B cell (primary cell): ENCODE measurements around the gene AKT3. TPM values are rescaled to one million over a fixed set of nuclear protein-coding genes. Genes with fewer than 3 reads are reported as not detected.

Source experiments
- ATAC-seq: fragments of 200-7000 bp; cut with Tn5 transposase; one replicate; pipeline ENCODE4 v1.10.0; 2021; ENCODE audit warnings: low read depth, mild to moderate bottlenecking, moderate number of reproducible peaks, moderate library complexity
- CTCF ChIA-PET: fragments of 350-600 bp; sonication (Branson Sonifier 250); formaldehyde crosslinking; loops from one replicate; lab custom pipeline; 2021; ENCODE audit warnings: antibody characterized with exemption, inconsistent platforms; lab: Charles Lee
- POLR2A ChIA-PET: fragments of 350-600 bp; sonication (Branson Sonifier 250); formaldehyde crosslinking; loops from one replicate; lab custom pipeline; 2021; ENCODE audit warnings: antibody characterized with exemption; lab: Charles Lee
- DNase-seq: peaks from one replicate; pipeline ENCODE4 v3.0.0; 2013
- H2AFZ ChIP-seq: 2 replicates; pipeline ENCODE4 v1.6.1; 2012; ENCODE audit warnings: mild to moderate bottlenecking, low read depth, low read length; ENCODE audit not compliant: insufficient read depth, poor library complexity, severe bottlenecking
- H3K27ac ChIP-seq, 2 donors: 1 replicate in 1 of 2; 2 replicates in 1 of 2; pipeline ENCODE4 v1.5.1; 2012 to 2013; ENCODE audit warnings: low read length in 2 of 2, mild to moderate bottlenecking in 2 of 2, moderate library complexity in 1 of 2
- H3K27me3 ChIP-seq, 4 experiments: fragments of 200-600 bp in 1 of 4; sonication (generic) in 1 of 4; replicated peaks in 1 of 4; 1 replicate in 2 of 4; 2 replicates in 2 of 4; pipeline versions ENCODE4 v1.6.1 to v1.7.0; 2013 to 2016; ENCODE audit warnings: low read length in 3 of 4, mild to moderate bottlenecking in 2 of 4, mixed read lengths in 1 of 4, moderate library complexity in 1 of 4; ENCODE audit not compliant: insufficient read depth in 4 of 4, control insufficient read depth in 3 of 4; ENCODE audit errors: control extremely low read depth in 1 of 4
- H3K36me3 ChIP-seq, 2 experiments: replicated peaks in 1 of 2; 1 replicate in 1 of 2; 2 replicates in 1 of 2; pipeline versions ENCODE4 v1.6.1 to v1.7.1; 2013; ENCODE audit warnings: low read length in 1 of 2; ENCODE audit not compliant: insufficient read depth in 2 of 2, control insufficient read depth in 1 of 2; ENCODE audit errors: control extremely low read depth in 1 of 2, extremely low read depth in 1 of 2
- H3K4me1 ChIP-seq, 2 donors: fragments of 200-600 bp in 1 of 2; sonication (generic) in 1 of 2; 1 replicate in 1 of 2; 2 replicates in 1 of 2; pipeline versions ENCODE4 v1.5.1 to v1.6.1; 2013 to 2017; ENCODE audit warnings: low read length in 2 of 2; ENCODE audit not compliant: control insufficient read depth in 2 of 2, insufficient read depth in 2 of 2
- H3K4me2 ChIP-seq: replicated peaks from 2 replicates; pipeline ENCODE3; 2012; ENCODE audit warnings: mild to moderate bottlenecking, low read depth, low read length; ENCODE audit not compliant: poor library complexity, severe bottlenecking
- H3K4me3 ChIP-seq, 5 experiments: fragments of 200-600 bp in 1 of 5; sonication (generic) in 1 of 5; 1 replicate in 3 of 5; 2 replicates in 2 of 5; pipeline versions ENCODE4 v1.5.1 to v1.7.0; 2011 to 2016; ENCODE audit warnings: low read length in 4 of 5, mild to moderate bottlenecking in 4 of 5, low read depth in 2 of 5, control low read depth in 1 of 5, moderate library complexity in 1 of 5; ENCODE audit not compliant: insufficient read depth in 1 of 5; ENCODE audit errors: control extremely low read depth in 1 of 5, extremely low read depth in 1 of 5
- H3K79me2 ChIP-seq: fragments of 200-600 bp; sonication (generic); one replicate; pipeline ENCODE4 v1.6.0; 2016; ENCODE audit warnings: low read length; ENCODE audit not compliant: control insufficient read depth, insufficient read depth
- H3K9ac ChIP-seq: fragments of 200-600 bp; sonication (generic); 2 replicates; pipeline ENCODE4 v1.6.1; 2017; ENCODE audit warnings: mild to moderate bottlenecking, low read length, moderate library complexity
- H3K9me3 ChIP-seq, 3 donors: one replicate each; pipeline versions ENCODE4 v1.6.1 to v1.7.1; 2013; ENCODE audit warnings: low read length in 2 of 3; ENCODE audit not compliant: control insufficient read depth in 2 of 3, insufficient read depth in 1 of 3; ENCODE audit errors: control extremely low read depth in 1 of 3
- H4K20me1 ChIP-seq: 2 replicates; pipeline ENCODE4 v1.6.0; 2012; ENCODE audit warnings: mild to moderate bottlenecking, low read length; ENCODE audit not compliant: insufficient read depth, control insufficient read depth, poor library complexity, severe bottlenecking
- H3K27ac Mint-ChIP-seq: one replicate; pipeline ENCODE4 v1.8.0; 2021; ENCODE audit warnings: mixed read lengths
- H3K27me3 Mint-ChIP-seq: one replicate; pipeline ENCODE4 v1.8.0; 2021; ENCODE audit warnings: mixed read lengths
- H3K4me1 Mint-ChIP-seq: one replicate; pipeline ENCODE4 v1.8.0; 2021; ENCODE audit warnings: mixed read lengths
- H3K4me3 Mint-ChIP-seq: one replicate; pipeline ENCODE4 v1.8.0; 2021; ENCODE audit warnings: mixed read lengths
- H3K9me3 Mint-ChIP-seq: one replicate; pipeline ENCODE4 v1.8.0; 2022; ENCODE audit warnings: mixed read lengths; ENCODE audit not compliant: insufficient read depth
- CTCF ChIP-seq: fragments of 200-600 bp; IDR thresholded peaks from one replicate; pipeline ENCODE4 v1.8.0; 2022; ENCODE audit warnings: antibody characterized with exemption, mild to moderate bottlenecking
- EZH2 ChIP-seq: IDR thresholded peaks from 2 replicates; pipeline ENCODE4 v1.6.1; 2012; ENCODE audit warnings: borderline replicate concordance, low read depth, mild to moderate bottlenecking, moderate library complexity, low read length; ENCODE audit not compliant: insufficient read depth, poor library complexity, severe bottlenecking
- WGBS: methylation state at CpG from one replicate; pipeline ENCODE4 v1.1.5; 2013; ENCODE audit warnings: missing lambda C conversion rate; ENCODE audit not compliant: insufficient coverage; 5-methylcytosine and 5-hydroxymethylcytosine counted together
- intact Hi-C: fragments of 100-400 bp; cut with micrococcal nuclease; formaldehyde crosslinking; loops from one replicate; pipeline ENCODE4 v1.10.0; 2022
- polyA plus RNA-seq: library from polyadenylated mRNA; depleted of rRNA; stranded (reverse); fragments of >200 nt; gene quantifications from 2 replicates; pipeline ENCODE4 v1.2.3, GENCODE V29; 2012
- total RNA-seq, 2 donors: library from RNA; stranded (reverse); fragments of 120-200 nt in 1 of 2; gene quantifications; 1 replicate in 1 of 2; 2 replicates in 1 of 2; pipeline versions ENCODE4 v1.2.3 to v1.2.4, GENCODE V29; 2013 to 2022

The AKT3 gene
- total and polyA plus RNA-seq, 2 donors (not counting 1 experiment from before 2014, with no cell fraction given) = 4.4 to 148 TPM

DNA sequence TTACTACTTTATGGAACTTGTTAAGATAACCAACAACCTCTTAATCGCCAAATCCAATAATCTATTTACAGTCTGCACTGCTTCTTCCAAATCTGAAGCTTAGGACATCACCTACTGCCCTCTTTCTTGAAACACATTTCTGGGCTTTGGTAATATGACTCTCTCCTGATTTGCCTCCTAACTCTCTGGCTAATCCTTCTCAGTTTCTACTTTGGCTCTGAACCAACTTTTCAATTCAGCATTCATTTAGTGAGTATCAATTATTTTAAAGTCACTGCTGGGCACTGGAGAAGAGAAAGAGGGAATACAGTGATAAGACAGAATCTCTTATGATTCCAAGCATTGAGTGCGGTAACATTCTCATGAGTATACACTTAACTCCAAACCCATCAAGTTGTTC, 275.0 kb downstream of the AKT3 start:
- H3K27me3 ChIP-seq = no peaks in the 10 kb centered on the region
- POLR2A ChIA-PET = no interaction called here

GRCh38 chr1:243572940-243573339, 277.1 kb downstream of the AKT3 start:
- H3K9me3 Mint-ChIP-seq = peaks cover 5% of the 10 kb centered on the region
- ATAC-seq (no peak), DNase-seq (no peak)
- ChIA-PET POLR2A (no interaction called here), CTCF (no interaction called here)
- Histone ChIP-seq H4K20me1 (no peaks in the 10 kb centered on the region), H3K27me3 (no peaks in the 10 kb centered on the region), H3K36me3 (peaks cover 0 to 2% of the 10 kb centered on the region in 2 experiments), H3K4me3 (no peak overlapping the region), H3K9ac (no peak overlapping the region), H3K4me2 (no peak overlapping the region), H3K27ac (no peak overlapping the region), H3K4me1 (no peaks in the 10 kb centered on the region), H2AFZ (no peak overlapping the region), H3K79me2 (no peaks in the 10 kb centered on the region), H3K9me3 (no peaks in the 10 kb centered on the region)
- intact Hi-C loops = no loop called here
- H3K4me3 Mint-ChIP-seq = no peak overlapping the region
- no peaks in the 10 kb centered on the region for H3K27me3 Mint-ChIP-seq
- TF ChIP-seq EZH2 (no peak), CTCF (no peak)
- no peak overlapping the region for H3K27ac Mint-ChIP-seq
- no peaks in the 10 kb centered on the region for H3K4me1 Mint-ChIP-seq
- 100% methylated on average over 6 of the region's 7 CpGs for WGBS

More for the DNA sequence above, 275.0 kb downstream of the AKT3 start:
- peaks cover 2% of the 10 kb centered on the region for H3K4me1 Mint-ChIP-seq
- H2AFZ ChIP-seq = no peak overlapping the region
- peaks cover 1 to 2% of the 10 kb centered on the region in 2 experiments for H3K36me3 ChIP-seq
- no peak overlapping the region for H3K27ac ChIP-seq
- H3K4me2 ChIP-seq = no peak overlapping the region
- H3K9me3 ChIP-seq = no peaks in the 10 kb centered on the region
- intact Hi-C loops = no loop called here
- no peak overlapping the region for H3K27ac Mint-ChIP-seq
- DNase-seq (no peak), ATAC-seq (no peak)
- whole genome bisulfite sequencing = 100% methylated on average over 1 of the region's 2 CpGs
- no peaks in the 10 kb centered on the region for H3K79me2 ChIP-seq
- peaks cover 5% of the 10 kb centered on the region for H3K9me3 Mint-ChIP-seq
- no peak overlapping the region for H3K4me3 ChIP-seq
- CTCF ChIA-PET = interaction anchor here (0.6 kb wide), 1 partner anchor 725 kb away, joined by 3 read pairs; no protein-coding TSS in a partner anchor
- no peaks in the 10 kb centered on the region for H4K20me1 ChIP-seq
- H3K27me3 Mint-ChIP-seq = no peaks in the 10 kb centered on the region
- H3K4me1 ChIP-seq = no peaks in the 10 kb centered on the region
- H3K4me3 Mint-ChIP-seq = no peak overlapping the region
- TF ChIP-seq EZH2 (no peak), CTCF (no peak)
- no peak overlapping the region for H3K9ac ChIP-seq
